ENCODE measurements around the gene EN2. TPM values are rescaled to one million over a fixed set of nuclear protein-coding genes. Genes with fewer than 3 reads are reported as not detected.
"Not testable (repeated sequence)": the region's sequence is repeated elsewhere in the genome, so short reads cannot be mapped to it uniquely, and the experiment has no call there.

The EN2 gene
- polyA plus RNA-seq, 1 experiment: not detected

DNA sequence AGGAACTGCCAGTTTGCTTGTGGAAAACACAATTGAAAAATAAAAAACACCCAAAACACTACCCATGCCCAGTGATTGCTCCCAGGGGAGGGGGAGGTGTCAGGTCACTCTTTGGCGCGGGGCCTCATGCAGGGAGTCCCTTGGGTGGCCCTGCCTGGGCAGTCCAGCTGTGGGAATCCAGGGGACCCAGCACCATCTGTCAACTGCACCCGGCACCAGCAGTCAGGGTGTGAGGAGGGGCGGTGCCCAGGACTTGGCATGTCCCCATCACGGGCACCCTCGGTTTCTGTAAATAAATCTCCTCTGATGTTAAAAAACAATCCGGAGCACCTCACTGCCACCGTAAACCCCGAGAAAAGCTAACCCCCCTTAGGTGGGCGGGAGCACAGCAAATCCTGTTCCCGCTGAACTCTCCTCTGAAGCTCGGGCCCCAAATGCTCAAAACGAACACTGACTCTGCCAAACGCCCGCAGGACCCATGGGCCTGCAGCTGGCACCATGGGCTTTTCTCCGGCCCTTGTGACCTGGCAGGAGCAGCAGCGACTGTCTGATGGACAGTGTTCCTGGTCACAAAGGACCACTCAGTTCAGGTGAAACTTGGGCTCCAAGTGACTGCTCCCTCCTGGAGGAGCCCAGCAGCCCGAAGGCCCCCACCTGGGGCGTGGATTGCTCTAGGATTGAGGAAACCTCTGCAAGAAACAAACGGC is 18.5 kb upstream of the EN2 start:
- no peaks in the 10 kb centered on the region for H3K9me3 ChIP-seq (ENCODE audit: control insufficient read depth, insufficient read depth, low read length)
- no peak overlapping the region for H3K27ac ChIP-seq (ENCODE audit: low read depth, low read length)
- ChIA-PET POLR2A (no interaction called here), CTCF (no interaction called here)
- H3K27me3 ChIP-seq (ENCODE audit: control insufficient read depth, insufficient read depth, low read length): peaks cover 2% of the 10 kb centered on the region
- no peak overlapping the region for H3K4me3 ChIP-seq (ENCODE audit: low read depth, low read length)
- no peak for DNase-seq (ENCODE audit: low read depth, low spot score)
- TF ChIP-seq, protein P1, sequence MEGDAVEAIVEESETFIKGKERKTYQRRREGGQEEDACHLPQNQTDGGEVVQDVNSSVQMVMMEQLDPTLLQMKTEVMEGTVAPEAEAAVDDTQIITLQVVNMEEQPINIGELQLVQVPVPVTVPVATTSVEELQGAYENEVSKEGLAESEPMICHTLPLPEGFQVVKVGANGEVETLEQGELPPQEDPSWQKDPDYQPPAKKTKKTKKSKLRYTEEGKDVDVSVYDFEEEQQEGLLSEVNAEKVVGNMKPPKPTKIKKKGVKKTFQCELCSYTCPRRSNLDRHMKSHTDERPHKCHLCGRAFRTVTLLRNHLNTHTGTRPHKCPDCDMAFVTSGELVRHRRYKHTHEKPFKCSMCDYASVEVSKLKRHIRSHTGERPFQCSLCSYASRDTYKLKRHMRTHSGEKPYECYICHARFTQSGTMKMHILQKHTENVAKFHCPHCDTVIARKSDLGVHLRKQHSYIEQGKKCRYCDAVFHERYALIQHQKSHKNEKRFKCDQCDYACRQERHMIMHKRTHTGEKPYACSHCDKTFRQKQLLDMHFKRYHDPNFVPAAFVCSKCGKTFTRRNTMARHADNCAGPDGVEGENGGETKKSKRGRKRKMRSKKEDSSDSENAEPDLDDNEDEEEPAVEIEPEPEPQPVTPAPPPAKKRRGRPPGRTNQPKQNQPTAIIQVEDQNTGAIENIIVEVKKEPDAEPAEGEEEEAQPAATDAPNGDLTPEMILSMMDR (IDR thresholded peaks at IDR 0.05; ENCODE audit: low read depth, low read length): no peak

DNA sequence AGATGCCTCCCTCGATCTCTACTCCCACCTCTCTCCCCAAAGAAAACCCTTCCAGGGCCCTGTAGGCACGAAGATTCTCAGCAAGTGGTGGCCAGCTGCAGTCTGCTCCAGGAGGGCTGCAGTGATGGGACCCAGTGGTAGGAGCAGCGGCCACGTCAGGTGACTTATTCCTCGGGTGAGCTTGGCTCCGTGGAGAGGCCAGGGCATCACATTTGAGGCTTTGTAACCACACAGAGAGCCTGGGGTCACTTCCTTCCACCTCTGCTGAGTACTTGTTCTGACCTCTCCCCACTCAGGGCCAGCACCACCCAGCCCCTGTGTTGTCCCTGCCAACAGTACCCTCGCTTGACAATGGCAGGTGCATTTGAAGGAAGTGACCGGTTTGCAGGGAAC is 17.9 kb upstream of the EN2 start:
- peaks cover 2% of the 10 kb centered on the region for H3K27me3 ChIP-seq (ENCODE audit: control insufficient read depth, insufficient read depth, low read length)

DNA sequence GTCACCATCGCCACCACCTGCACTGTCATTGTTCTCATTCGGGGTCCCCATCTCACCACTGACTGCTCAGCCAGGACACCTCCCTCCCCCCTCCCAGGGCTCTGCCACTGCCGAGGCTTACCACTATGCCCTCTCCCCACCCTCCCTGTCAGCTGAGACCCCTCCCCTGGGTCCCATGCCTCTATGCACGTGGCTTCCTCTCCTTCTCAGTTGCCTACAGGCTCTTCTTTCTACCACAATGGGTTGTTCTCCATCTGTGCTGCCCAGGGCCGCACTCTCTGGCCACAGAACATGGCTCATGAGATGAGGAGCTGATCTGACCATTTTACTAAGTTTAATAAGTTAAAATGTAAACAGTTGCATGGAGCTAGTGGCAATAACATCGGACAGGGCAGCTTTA is 16.1 kb upstream of the EN2 start:
- TF ChIP-seq, protein P1 (IDR thresholded peaks at IDR 0.05; ENCODE audit: low read depth, low read length): no peak
- Histone ChIP-seq H3K27ac (ENCODE audit: low read depth, low read length) (no peak overlapping the region), H3K4me3 (ENCODE audit: low read depth, low read length) (no peak overlapping the region), H3K27me3 (ENCODE audit: control insufficient read depth, insufficient read depth, low read length) (peaks cover 2% of the 10 kb centered on the region), H3K9me3 (ENCODE audit: control insufficient read depth, insufficient read depth, low read length) (no peaks in the 10 kb centered on the region)
- POLR2A ChIA-PET: no interaction called here
- CTCF ChIA-PET: no interaction called here
- DNase-seq (ENCODE audit: low read depth, low spot score): no peak

More for the DNA sequence above, 17.9 kb upstream of the EN2 start:
- ChIA-PET POLR2A (no interaction called here), CTCF (no interaction called here)
- Histone ChIP-seq H3K27ac (ENCODE audit: low read depth, low read length) (no peak overlapping the region), H3K9me3 (ENCODE audit: control insufficient read depth, insufficient read depth, low read length) (no peaks in the 10 kb centered on the region), H3K4me3 (ENCODE audit: low read depth, low read length) (no peak overlapping the region)
- no peak for DNase-seq (ENCODE audit: low read depth, low spot score)
- TF ChIP-seq, protein P1 (IDR thresholded peaks at IDR 0.05; ENCODE audit: low read depth, low read length): no peak

DNA sequence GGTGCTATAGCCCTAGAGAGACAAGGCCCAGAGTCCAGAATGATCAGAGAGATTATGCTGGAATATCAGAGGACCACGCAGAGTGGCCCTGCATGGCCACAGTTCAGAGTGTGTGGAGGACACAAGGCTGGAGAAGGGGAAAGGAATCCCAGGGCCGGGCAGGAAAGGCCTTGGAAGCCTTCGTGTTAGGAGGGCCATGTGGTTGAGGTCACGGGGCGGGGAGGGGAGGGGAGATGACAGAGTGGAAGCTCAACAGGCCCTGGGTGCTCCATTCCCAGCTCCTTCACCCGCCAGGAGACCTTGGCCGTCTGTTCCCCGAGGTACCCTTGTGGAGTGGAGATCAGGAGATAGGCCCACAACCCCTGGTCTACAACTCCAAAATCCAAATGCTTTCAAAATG is 13.2 kb upstream of the EN2 start:
- POLR2A ChIA-PET: no interaction called here
- Histone ChIP-seq H3K9me3 (ENCODE audit: control insufficient read depth, insufficient read depth, low read length) (no peaks in the 10 kb centered on the region; the same call in 1 of the 2 replicates), H3K27ac (ENCODE audit: low read depth, low read length) (no peak overlapping the region), H3K27me3 (ENCODE audit: control insufficient read depth, insufficient read depth, low read length) (peaks cover 19% of the 10 kb centered on the region), H3K4me3 (ENCODE audit: low read depth, low read length) (no peak overlapping the region)
- TF ChIP-seq, protein P1 (IDR thresholded peaks at IDR 0.05; ENCODE audit: low read depth, low read length): no peak
- no peak for DNase-seq (ENCODE audit: low read depth, low spot score)
- CTCF ChIA-PET: no interaction called here

DNA sequence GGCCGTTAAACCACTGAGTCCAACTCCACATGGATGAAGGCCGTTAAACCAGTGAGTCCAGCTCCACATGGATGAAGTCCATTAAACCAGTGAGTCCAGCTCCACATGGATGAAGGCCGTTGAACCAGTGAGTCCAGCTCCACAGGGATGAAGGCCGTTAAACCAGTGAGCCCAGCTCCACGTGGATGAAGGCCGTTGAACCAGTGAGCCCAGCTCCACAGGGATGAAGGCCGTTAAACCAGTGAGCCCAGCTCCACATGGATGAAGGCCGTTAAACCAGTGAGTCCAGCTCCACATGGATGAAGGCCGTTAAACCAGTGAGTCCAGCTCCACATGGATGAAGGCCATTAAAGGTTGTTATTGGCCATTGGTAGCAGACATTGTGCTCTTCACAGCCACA is 12.3 kb upstream of the EN2 start:
- H3K27ac ChIP-seq (ENCODE audit: low read depth, low read length); POLR2A ChIA-PET; DNase-seq (ENCODE audit: low read depth, low spot score); H3K4me3 ChIP-seq (ENCODE audit: low read depth, low read length); H3K9me3 ChIP-seq (ENCODE audit: control insufficient read depth, insufficient read depth, low read length): not testable (repeated sequence)
- peaks cover 28% of the 10 kb centered on the region for H3K27me3 ChIP-seq (ENCODE audit: control insufficient read depth, insufficient read depth, low read length)
- CTCF ChIA-PET: interaction anchor here (0.7 kb wide), 2 partner anchors 9 to 472 kb away, joined by 3 to 5 read pairs; no protein-coding TSS in a partner anchor

Data from AG04450 (cell line).